ENCODE results near the gene GORASP1.

GRCh38 chr3:39122813-39123212 lies 15.4 kb upstream of the GORASP1 start:
- TF ChIP-seq EZH2 (IDR thresholded peaks at IDR 0.05; ENCODE audit: low read depth, low read length, severe bottlenecking) = no peak
- TF ChIP-seq POLR2A (IDR thresholded peaks at IDR 0.05; ENCODE audit: control extremely low read depth in 1 of 2, low read depth in 2 of 2, low read length in 2 of 2) = no peak
- TF ChIP-seq NANOG (IDR thresholded peaks at IDR 0.05; ENCODE audit: insufficient read depth, low read depth, low read length, poor library complexity, severe bottlenecking) = no peak
- no peak for TF ChIP-seq BACH1 (IDR thresholded peaks at IDR 0.05; ENCODE audit: low read length)

Data from H1 (cell line).